ENCODE results near the gene F2RL1.
"Not testable (repeated sequence)": the region's sequence is repeated elsewhere in the genome, so short reads cannot be mapped to it uniquely, and the experiment has no call there.

The F2RL1 gene

GRCh38 chr5:76818844-76819831 is at the start of gene F2RL1:
F2RL1 (plus strand) TSS chr5:76819030; CDS start chr5:76819183, 153 bp downstream.
- in situ Hi-C loops (cut with HindIII; ENCODE audit: low sequenced_read_pairs), result no loop called here

GRCh38 chr5:76771041-76771440 is 47.8 kb upstream of the F2RL1 start:
- in situ Hi-C loops (cut with HindIII; ENCODE audit: low sequenced_read_pairs), result not testable (repeated sequence)

- in situ Hi-C loops (cut with HindIII; ENCODE audit: low sequenced_read_pairs), result no loop called here
These were observed 47.0 kb upstream of the F2RL1 start for GRCh38 chr5:76771705-76772405.

- in situ Hi-C loops (cut with HindIII; ENCODE audit: low sequenced_read_pairs), result no loop called here
These were observed 42.9 kb upstream of the F2RL1 start for GRCh38 chr5:76775921-76776320.

- in situ Hi-C loops (cut with HindIII; ENCODE audit: low sequenced_read_pairs), result no loop called here
These were observed 42.4 kb upstream of the F2RL1 start for GRCh38 chr5:76776391-76776790.

- in situ Hi-C loops (cut with HindIII; ENCODE audit: low sequenced_read_pairs), result not testable (repeated sequence)
These were observed 38.2 kb upstream of the F2RL1 start for GRCh38 chr5:76780616-76781015.

GRCh38 chr5:76781775-76782174 is 37.1 kb upstream of the F2RL1 start:
- in situ Hi-C loops (cut with HindIII; ENCODE audit: low sequenced_read_pairs), result no loop called here

GRCh38 chr5:76782444-76782843 is 36.4 kb upstream of the F2RL1 start:
- in situ Hi-C loops (cut with HindIII; ENCODE audit: low sequenced_read_pairs), result no loop called here

- in situ Hi-C loops (cut with HindIII; ENCODE audit: low sequenced_read_pairs), result no loop called here
These were observed 31.6 kb upstream of the F2RL1 start for GRCh38 chr5:76787237-76787636.

GRCh38 chr5:76788362-76788761 is 30.5 kb upstream of the F2RL1 start:
- in situ Hi-C loops (cut with HindIII; ENCODE audit: low sequenced_read_pairs), result no loop called here

- in situ Hi-C loops (cut with HindIII; ENCODE audit: low sequenced_read_pairs), result not testable (repeated sequence)
These were observed 29.6 kb upstream of the F2RL1 start for GRCh38 chr5:76789275-76789674.

- in situ Hi-C loops (cut with HindIII; ENCODE audit: low sequenced_read_pairs), result no loop called here
These were observed 28.7 kb upstream of the F2RL1 start for GRCh38 chr5:76789991-76790581.

GRCh38 chr5:76790632-76791290 is 28.1 kb upstream of the F2RL1 start:
- in situ Hi-C loops (cut with HindIII; ENCODE audit: low sequenced_read_pairs), result no loop called here

GRCh38 chr5:76791461-76791860 is 27.4 kb upstream of the F2RL1 start:
- in situ Hi-C loops (cut with HindIII; ENCODE audit: low sequenced_read_pairs), result no loop called here

- in situ Hi-C loops (cut with HindIII; ENCODE audit: low sequenced_read_pairs), result no loop called here
These were observed 24.0 kb upstream of the F2RL1 start for GRCh38 chr5:76794871-76795270.

- in situ Hi-C loops (cut with HindIII; ENCODE audit: low sequenced_read_pairs), result no loop called here
These were observed 19.2 kb upstream of the F2RL1 start for GRCh38 chr5:76799588-76799987.

GRCh38 chr5:76800579-76800978 is 18.3 kb upstream of the F2RL1 start:
- in situ Hi-C loops (cut with HindIII; ENCODE audit: low sequenced_read_pairs), result no loop called here

GRCh38 chr5:76801159-76801802 is 17.5 kb upstream of the F2RL1 start:
- in situ Hi-C loops (cut with HindIII; ENCODE audit: low sequenced_read_pairs), result no loop called here

- in situ Hi-C loops (cut with HindIII; ENCODE audit: low sequenced_read_pairs), result no loop called here
These were observed 17.0 kb upstream of the F2RL1 start for GRCh38 chr5:76801803-76802195.

GRCh38 chr5:76804266-76804665 is 14.6 kb upstream of the F2RL1 start:
- in situ Hi-C loops (cut with HindIII; ENCODE audit: low sequenced_read_pairs), result no loop called here
